HepG2 (cell line): ENCODE data around the gene HOXA10. TPM values are rescaled to one million over a fixed set of nuclear protein-coding genes. Genes with fewer than 3 reads are reported as not detected.

Experiments used
- EZH2 ChIP-seq: conservative IDR thresholded peaks from 2 replicates; pipeline ENCODE4 v1.6.1; 2012; ENCODE audit warnings: mild to moderate bottlenecking, low read depth, low read length, moderate library complexity
- FOSL2 ChIP-seq: sonication (generic); formaldehyde crosslinking; IDR thresholded peaks from 2 replicates; pipeline ENCODE4 v1.4.0; 2020; ENCODE audit warnings: missing genetic modification reagents
- HOXA3 ChIP-seq: sonication (generic); formaldehyde crosslinking; IDR thresholded peaks from 2 replicates; pipeline ENCODE4 v1.5.0; 2020; ENCODE audit warnings: missing genetic modification reagents
- MNT ChIP-seq: fragments of 450-650 bp; IDR thresholded peaks from 2 replicates; pipeline ENCODE4 v1.6.1; 2016
- RERE ChIP-seq: IDR thresholded peaks from 2 replicates; pipeline ENCODE4 v1.6.1; 2016; ENCODE audit warnings: low read depth, missing genetic modification reagents, missing compliant biosample characterization
- THAP11 ChIP-seq: IDR thresholded peaks from 2 replicates; pipeline ENCODE4 v1.6.1; 2016; ENCODE audit warnings: missing biosample characterization, missing genetic modification reagents
- ZHX2 ChIP-seq, 2 experiments: sonication (generic) in 1 of 2; formaldehyde crosslinking in 1 of 2; IDR thresholded peaks; 2 replicates each; pipeline versions ENCODE4 v1.6.1 to v1.9.0; 2014 to 2022; ENCODE audit warnings: antibody characterized with exemption in 1 of 2, borderline replicate concordance in 1 of 2, inconsistent platforms in 1 of 2, low read depth in 1 of 2, missing genetic modification reagents in 1 of 2
- ZNF598 ChIP-seq: sonication (generic); formaldehyde crosslinking; IDR thresholded peaks from 2 replicates; pipeline ENCODE4 v1.5.1; 2020; ENCODE audit warnings: mild to moderate bottlenecking, missing genetic modification reagents, borderline replicate concordance
- polyA plus RNA-seq, 8 experiments: library from polyadenylated mRNA; depleted of rRNA in 3 of 8; stranded (reverse) in 7 of 8; unstranded in 1 of 8; fragments of >200 nt; fragmentation: Illumina TruSeq in 4 of 8; extraction: Trizol in 4 of 8; gene quantifications; 2 replicates each; pipeline versions ENCODE4 v1.2.1 to v1.2.3, GENCODE V29; 2011 to 2016; ENCODE audit warnings: low read depth in 4 of 8, missing spikeins in 1 of 8, mixed read lengths in 1 of 8; ENCODE audit not compliant: insufficient read depth in 1 of 8
- total RNA-seq, 5 experiments: library from RNA; depleted of rRNA; stranded (reverse); fragments of >200 nt; fragmentation: Illumina TruSeq; extraction: Trizol; gene quantifications; 2 replicates each; pipeline ENCODE4 v1.2.3, GENCODE V29; 2016; ENCODE audit warnings: low read depth in 1 of 5
- TF ChIP-seq, protein P1 (sequence below), 2 experiments: sonication (generic) in 1 of 2; formaldehyde crosslinking in 1 of 2; IDR thresholded peaks; 2 replicates each; pipeline versions ENCODE4 v1.4.0 to v1.6.1; 2018 to 2020; ENCODE audit warnings: missing genetic modification reagents in 2 of 2, borderline replicate concordance in 1 of 2, low read depth in 1 of 2, mild to moderate bottlenecking in 1 of 2, missing biosample characterization in 1 of 2
- TF ChIP-seq, protein P2 (sequence below): IDR thresholded peaks from 2 replicates; pipeline ENCODE4 v1.6.1; 2016; ENCODE audit warnings: mild to moderate bottlenecking, missing biosample characterization, missing genetic modification reagents

The HOXA10 gene
- total and polyA plus RNA-seq, 2 of the 13 experiments (the other 11 are each of a cell fraction or from before 2014, with no cell fraction given) = not detected

DNA sequence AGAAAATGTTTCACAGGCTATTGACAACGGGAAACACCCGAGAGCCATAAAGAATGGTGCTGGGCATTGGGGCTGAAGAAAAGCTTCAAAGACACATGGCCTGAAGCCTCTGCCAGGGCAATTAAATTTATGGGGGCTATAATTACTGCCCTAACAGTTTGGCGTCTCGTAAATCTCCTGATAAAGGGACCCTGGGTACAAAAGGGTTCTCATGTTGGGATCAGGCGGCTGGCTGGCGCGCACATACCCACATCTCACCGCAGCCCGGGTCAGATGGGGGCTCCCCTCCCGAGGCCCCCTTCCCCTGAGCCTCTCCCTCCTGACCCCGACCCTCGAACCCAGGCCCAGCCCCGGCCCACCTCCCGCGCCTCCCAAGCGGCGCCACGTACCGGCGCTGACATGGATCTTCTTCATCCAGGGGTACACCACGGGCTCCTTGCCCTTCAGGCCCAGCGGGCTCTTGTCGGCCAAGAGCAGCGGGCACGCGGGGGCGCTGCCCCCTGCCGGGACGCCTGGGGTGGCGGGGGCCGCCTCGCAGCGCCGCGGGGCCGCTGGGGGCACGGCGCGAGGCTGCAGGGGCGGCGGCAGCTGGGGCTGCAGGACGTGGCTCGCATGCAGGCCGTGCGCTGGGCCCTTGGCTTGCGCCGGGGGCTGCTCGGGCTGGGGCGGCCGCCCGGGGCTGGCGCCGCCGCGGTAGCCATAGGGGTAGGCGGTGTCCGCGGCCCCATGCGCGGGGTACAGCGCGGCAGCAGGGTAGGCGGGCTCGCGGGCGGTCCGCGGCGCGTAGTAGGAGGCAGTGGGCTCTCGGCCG lies 44.2 kb downstream of the HOXA10 start (continued):
- TF ChIP-seq, protein P1, sequence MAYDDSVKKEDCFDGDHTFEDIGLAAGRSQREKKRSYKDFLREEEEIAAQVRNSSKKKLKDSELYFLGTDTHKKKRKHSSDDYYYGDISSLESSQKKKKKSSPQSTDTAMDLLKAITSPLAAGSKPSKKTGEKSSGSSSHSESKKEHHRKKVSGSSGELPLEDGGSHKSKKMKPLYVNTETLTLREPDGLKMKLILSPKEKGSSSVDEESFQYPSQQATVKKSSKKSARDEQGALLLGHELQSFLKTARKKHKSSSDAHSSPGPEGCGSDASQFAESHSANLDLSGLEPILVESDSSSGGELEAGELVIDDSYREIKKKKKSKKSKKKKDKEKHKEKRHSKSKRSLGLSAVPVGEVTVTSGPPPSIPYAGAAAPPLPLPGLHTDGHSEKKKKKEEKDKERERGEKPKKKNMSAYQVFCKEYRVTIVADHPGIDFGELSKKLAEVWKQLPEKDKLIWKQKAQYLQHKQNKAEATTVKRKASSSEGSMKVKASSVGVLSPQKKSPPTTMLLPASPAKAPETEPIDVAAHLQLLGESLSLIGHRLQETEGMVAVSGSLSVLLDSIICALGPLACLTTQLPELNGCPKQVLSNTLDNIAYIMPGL (CRISPR knock-in tag; IDR thresholded peaks at IDR 0.05; ENCODE audit: borderline replicate concordance in 1 of 2, low read depth in 1 of 2) = peak in 1 of 2 experiments; percentile 73; a peak in 1 of 4 replicates
- TF ChIP-seq ZNF598 (CRISPR knock-in tag) (no peak), FOSL2 (CRISPR knock-in tag) (peak; percentile 30; the same call in 1 of the 2 replicates), RERE (CRISPR knock-in tag) (no peak), THAP11 (CRISPR knock-in tag) (no peak), HOXA3 (CRISPR knock-in tag) (no peak; the same call in 1 of the 2 replicates), MNT (no peak), ZHX2 (IDR thresholded peaks at IDR 0.05; ENCODE audit: low read depth) (no peak), ZHX2 (CRISPR knock-in tag; IDR thresholded peaks at IDR 0.05; ENCODE audit: borderline replicate concordance) (no peak), EZH2 (no peak)
- TF ChIP-seq, protein P2, sequence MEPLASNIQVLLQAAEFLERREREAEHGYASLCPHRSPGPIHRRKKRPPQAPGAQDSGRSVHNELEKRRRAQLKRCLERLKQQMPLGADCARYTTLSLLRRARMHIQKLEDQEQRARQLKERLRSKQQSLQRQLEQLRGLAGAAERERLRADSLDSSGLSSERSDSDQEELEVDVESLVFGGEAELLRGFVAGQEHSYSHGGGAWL = no peak
